HG03460 (cell line): ENCODE results near the gene ERCC5.

ENCODE experiments used
- ATAC-seq: cut with Tn5 transposase; IDR thresholded peaks from one replicate; pipeline ENCODE4 v1.9.1; 2021; ENCODE audit not compliant: unreplicated experiment

Gene ERCC5

DNA sequence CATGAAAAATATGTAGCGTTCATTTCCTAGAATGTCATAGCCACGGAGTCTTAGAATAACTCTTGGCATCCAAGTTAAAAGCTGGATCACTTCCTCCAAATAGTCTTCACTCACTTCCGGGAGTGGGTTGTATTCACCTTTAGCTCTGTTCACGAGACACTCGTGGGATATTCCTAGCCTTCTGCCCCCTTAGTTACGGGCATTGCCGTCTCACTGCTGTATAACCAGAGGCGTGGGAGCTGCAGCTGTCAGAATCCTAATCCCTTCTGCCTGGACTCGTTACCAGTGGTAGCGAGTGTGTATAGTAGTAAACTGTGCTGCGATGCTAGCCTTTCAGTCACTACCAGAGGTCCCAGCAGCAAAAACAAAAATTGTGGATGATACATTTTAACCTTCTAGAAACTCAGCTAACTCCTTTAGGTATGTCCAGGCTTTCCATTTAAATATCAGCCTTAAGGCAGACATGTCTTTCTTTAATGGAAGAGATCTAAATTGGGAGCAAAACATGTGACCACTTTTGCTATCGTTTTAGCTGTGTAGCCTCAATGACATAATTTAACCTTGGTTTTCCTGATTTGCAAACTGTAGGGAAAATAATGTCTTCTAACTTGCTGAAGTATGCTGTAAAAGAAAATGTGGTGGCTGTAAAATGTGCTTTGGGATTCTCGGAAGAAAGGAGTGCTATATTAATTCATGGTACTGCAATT is 34.1 kb downstream of the ERCC5 start:
- no peak for ATAC-seq

- no peak for ATAC-seq
These were observed 36.2 kb downstream of the ERCC5 start for GRCh38 chr13:102881819-102882686.

GRCh38 chr13:102892503-102892902 is 46.7 kb downstream of the ERCC5 start:
- ATAC-seq, result no peak

GRCh38 chr13:102897371-102898138 is 51.7 kb downstream of the ERCC5 start:
- no peak for ATAC-seq

- no peak for ATAC-seq
These were observed 54.4 kb downstream of the ERCC5 start for GRCh38 chr13:102900193-102900608.

GRCh38 chr13:102901056-102901455 is 55.2 kb downstream of the ERCC5 start:
- ATAC-seq, result no peak

- no peak for ATAC-seq
These were observed 55.9 kb downstream of the ERCC5 start for GRCh38 chr13:102901615-102902305.

DNA sequence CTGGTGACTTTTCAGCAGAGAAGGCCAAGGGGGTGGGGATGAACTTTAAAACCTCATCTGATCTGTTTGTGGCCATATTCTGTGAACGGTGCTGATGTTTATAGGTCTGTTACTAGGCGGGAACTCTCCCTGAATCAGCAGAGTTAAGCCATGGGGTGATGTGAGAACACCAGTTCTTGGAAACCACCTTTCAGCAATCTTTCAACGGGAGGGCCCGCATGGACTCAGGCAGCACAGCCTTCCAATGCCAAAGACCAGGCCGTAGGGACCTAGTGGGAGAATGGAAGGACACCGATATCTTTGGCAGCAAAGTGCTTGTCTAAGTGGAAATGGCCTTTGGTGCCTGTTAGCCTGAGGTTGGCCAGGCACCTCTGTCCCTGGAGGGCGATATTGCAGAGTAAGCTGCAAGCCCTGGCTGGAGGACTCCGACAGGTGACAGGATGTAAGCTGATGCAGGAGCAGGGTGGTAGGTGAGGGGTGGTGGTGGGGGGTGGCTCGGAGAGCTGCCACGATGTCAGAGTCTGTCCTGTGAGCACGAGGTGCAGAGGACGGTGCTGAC is 57.0 kb downstream of the ERCC5 start:
- no peak for ATAC-seq

- no peak for ATAC-seq
These were observed 58.0 kb downstream of the ERCC5 start for GRCh38 chr13:102903659-102904407.

DNA sequence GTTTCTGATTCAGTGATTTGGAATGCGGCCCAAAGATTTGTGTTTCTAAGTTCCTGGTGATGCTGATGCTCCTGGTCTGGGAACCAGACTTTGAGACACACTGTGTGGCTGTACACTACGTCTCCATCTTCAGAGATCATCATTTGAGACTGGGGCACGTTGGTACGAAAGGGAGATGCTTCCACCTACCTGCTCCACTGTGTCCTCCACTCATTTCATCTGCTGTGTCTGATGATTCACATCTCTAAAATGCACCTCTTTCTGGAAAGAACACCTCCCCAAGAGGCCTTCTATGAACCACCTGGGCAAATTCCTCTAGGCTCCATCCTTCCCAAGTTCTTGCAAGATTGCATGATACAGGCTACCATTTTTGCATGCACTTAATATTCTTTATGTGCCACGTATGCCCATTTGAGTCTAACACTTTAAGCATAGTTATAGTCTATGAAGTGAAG is 58.6 kb downstream of the ERCC5 start:
- no peak for ATAC-seq

GRCh38 chr13:102905905-102906771 is 60.3 kb downstream of the ERCC5 start:
- no peak for ATAC-seq

- no peak for ATAC-seq
These were observed 61.4 kb downstream of the ERCC5 start for GRCh38 chr13:102907016-102907756.

GRCh38 chr13:102907886-102908515 is 62.2 kb downstream of the ERCC5 start:
- no peak for ATAC-seq

DNA sequence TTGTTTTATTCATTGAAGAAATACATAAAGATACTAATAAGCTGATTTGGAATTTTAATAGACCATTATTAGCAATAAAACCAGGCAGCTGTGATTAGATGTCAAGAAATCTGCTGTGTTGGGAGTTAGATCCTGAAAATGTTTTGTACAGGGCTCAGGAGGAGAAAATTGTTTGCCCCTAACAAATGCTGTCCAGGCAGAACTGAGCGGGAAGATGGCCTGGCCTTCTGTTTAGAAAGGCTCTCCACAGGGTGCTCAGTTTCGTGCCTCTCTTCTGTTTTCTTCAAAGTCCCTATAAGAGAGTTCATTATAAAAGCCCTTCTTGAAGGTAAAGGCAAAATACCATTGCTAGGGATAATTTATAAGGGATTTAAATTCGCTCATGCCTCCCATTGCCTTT is 64.1 kb downstream of the ERCC5 start:
- no peak for ATAC-seq

GRCh38 chr13:102911336-102911735 is 65.5 kb downstream of the ERCC5 start:
- no peak for ATAC-seq

DNA sequence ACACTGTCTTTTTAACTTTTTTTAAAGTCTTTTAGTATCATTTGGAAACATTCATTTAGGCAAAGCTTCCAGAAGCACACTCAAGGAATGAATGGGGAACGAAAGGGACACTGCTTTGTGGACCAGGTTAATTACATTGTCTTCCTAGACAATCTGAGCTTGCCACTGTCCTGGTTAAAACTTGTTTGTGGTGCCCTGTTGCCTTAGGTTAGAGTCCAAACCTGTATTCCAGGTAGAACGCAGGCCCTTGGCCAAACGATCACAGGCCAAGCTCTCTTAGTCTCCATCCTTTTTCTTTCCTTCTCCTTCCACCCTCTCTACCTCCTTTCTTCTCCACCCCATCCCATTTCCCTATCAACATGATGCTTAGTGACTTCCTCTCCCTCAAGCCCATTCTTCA is 66.8 kb downstream of the ERCC5 start:
- no peak for ATAC-seq

- no peak for ATAC-seq
These were observed 68.1 kb downstream of the ERCC5 start for GRCh38 chr13:102913914-102914313.
